A673 (cell line): ENCODE measurements around the gene SNCAIP. TPM values are rescaled to one million over a fixed set of nuclear protein-coding genes. Genes with fewer than 3 reads are reported as not detected.

ENCODE experiments used
- BruUV-seq: library from RNA; stranded (reverse); fragments of 400-500 nt; replicated peaks from 2 replicates; lab custom pipeline; 2021; lab: Mats Ljungman, UMichigan
- CTCF ChIA-PET: fragments of 300-600 bp; sonication (Branson Sonifier 250); formaldehyde crosslinking; loops from one replicate; lab custom pipeline; 2022; ENCODE audit warnings: antibody characterized with exemption; lab: Charles Lee
- POLR2A ChIA-PET: fragments of 300-600 bp; sonication (Branson Sonifier 250); formaldehyde crosslinking; loops from one replicate; lab custom pipeline; 2022; ENCODE audit warnings: antibody characterized with exemption; ENCODE audit not compliant: low non-redundant PET; lab: Charles Lee
- DNase-seq: peaks from one replicate; pipeline ENCODE4 v3.0.0-alpha.2; 2015; ENCODE audit warnings: low spot score
- H3K27ac ChIP-seq: fragments of 200-600 bp; sonication (generic); 2 replicates; pipeline ENCODE4 v1.5.1; 2016; ENCODE audit warnings: mixed run types, low read depth, mild to moderate bottlenecking, mixed read lengths, antibody characterized with exemption, low read length; ENCODE audit not compliant: poor library complexity, severe bottlenecking
- H3K27me3 ChIP-seq: fragments of 200-600 bp; sonication (generic); replicated peaks from 2 replicates; pipeline ENCODE4 v1.6.1; 2017; ENCODE audit warnings: mixed run types, low read depth, mild to moderate bottlenecking, mixed read lengths, antibody characterized with exemption, low read length; ENCODE audit not compliant: insufficient read depth, poor library complexity
- H3K36me3 ChIP-seq: fragments of 200-600 bp; sonication (generic); 2 replicates; pipeline ENCODE4 v1.6.1; 2016; ENCODE audit warnings: mixed run types, mild to moderate bottlenecking, mixed read lengths, antibody characterized with exemption, low read length; ENCODE audit not compliant: insufficient read depth, poor library complexity, severe bottlenecking
- H3K4me1 ChIP-seq: fragments of 200-600 bp; sonication (generic); 2 replicates; pipeline ENCODE4 v1.6.1; 2017; ENCODE audit warnings: mixed run types, mild to moderate bottlenecking, mixed read lengths, antibody characterized with exemption, low read length; ENCODE audit not compliant: insufficient read depth, poor library complexity, severe bottlenecking
- H3K4me3 ChIP-seq: fragments of 200-600 bp; sonication (generic); 2 replicates; pipeline ENCODE4 v1.5.1; 2016; ENCODE audit warnings: low read depth, mixed run types, mild to moderate bottlenecking, mixed read lengths, low read length; ENCODE audit not compliant: poor library complexity, severe bottlenecking
- H3K9me3 ChIP-seq: fragments of 200-600 bp; sonication (generic); 2 replicates; pipeline ENCODE4 v1.6.1; 2016; ENCODE audit warnings: mixed run types, low read depth, mild to moderate bottlenecking, mixed read lengths, antibody characterized with exemption, low read length; ENCODE audit not compliant: poor library complexity, severe bottlenecking
- CTCF ChIP-seq: fragments of 300-800, 200-600 bp; sonication (generic); conservative IDR thresholded peaks from 2 replicates; pipeline ENCODE4 v1.5.1; 2017; ENCODE audit warnings: low read depth, mild to moderate bottlenecking, antibody characterized with exemption, low read length, moderate library complexity, mixed read lengths
- EZH2 ChIP-seq: fragments of 200-600 bp; sonication (generic); IDR thresholded peaks from 2 replicates; pipeline ENCODE4 v1.6.1; 2017; ENCODE audit warnings: borderline replicate concordance, low read depth, mild to moderate bottlenecking, mixed read lengths, antibody characterized with exemption, low read length; ENCODE audit not compliant: poor library complexity, severe bottlenecking
- intact Hi-C: fragments of 100-400 bp; cut with micrococcal nuclease; formaldehyde crosslinking; loops from one replicate; pipeline ENCODE4 v1.10.0; 2022; ENCODE audit not compliant: unreplicated experiment
- total RNA-seq: library from RNA; stranded (reverse); gene quantifications from 2 replicates; pipeline ENCODE4 v1.2.3, GENCODE V29; 2021

SNCAIP gene
- total RNA-seq, 1 experiment from 2014 or later: not detected

DNA sequence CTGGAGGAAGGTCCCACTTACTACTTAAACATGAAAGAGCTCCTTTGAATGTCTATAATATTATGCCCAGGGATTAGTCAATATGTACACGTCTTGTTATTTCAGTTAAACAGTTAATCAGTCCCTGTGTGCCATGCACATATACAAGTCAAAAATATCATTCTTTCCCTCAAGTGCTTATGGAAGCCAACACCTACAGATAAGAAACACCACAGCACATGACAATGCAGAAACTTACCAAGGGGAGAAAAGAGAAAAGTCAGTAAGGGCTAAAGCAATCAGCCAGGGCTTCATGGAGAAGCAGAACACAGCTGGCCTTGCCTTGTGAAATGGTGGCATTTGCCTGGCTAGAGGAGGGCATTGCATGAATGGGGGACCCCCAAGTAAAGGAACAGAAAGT, 88.3 kb downstream of the SNCAIP start:
- Histone ChIP-seq H3K4me1 (no peaks in the 10 kb centered on the region), H3K4me3 (no peak overlapping the region), H3K9me3 (no peaks in the 10 kb centered on the region), H3K36me3 (no peaks in the 10 kb centered on the region), H3K27me3 (no peaks in the 10 kb centered on the region), H3K27ac (no peak overlapping the region)
- DNase-seq: no peak
- intact Hi-C loops: loop anchor here (10.0 kb wide), 1 partner anchor 436 kb away; the partner anchor contains the start of gene SRFBP1
- TF ChIP-seq EZH2 (no peak), CTCF (no peak)
- POLR2A ChIA-PET: interaction anchor here (0.6 kb wide), 1 partner anchor 218 kb away, joined by 3 read pairs; no protein-coding TSS in a partner anchor
- CTCF ChIA-PET: no interaction called here
- no TSS peak for BruUV-seq

DNA sequence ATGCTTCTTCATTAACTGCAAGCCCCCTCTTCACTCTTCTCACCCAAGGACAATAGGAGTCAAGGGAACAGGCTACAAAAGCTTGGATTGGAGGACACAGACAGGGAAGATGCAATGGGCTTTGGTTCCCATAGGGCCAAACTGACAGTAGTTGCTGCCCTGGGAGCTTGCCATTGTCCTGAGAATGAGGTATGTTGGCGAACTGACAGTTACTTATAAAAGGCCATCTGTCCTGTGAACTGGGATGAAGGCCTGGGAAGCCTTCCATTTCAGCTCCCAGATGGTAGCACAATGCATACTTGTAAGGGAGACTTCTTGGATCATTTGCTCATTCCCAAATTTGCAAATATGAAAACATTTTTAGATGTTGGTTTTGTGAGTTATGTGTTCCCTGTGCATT, 88.9 kb downstream of the SNCAIP start:
- POLR2A ChIA-PET: no interaction called here
- no peaks in the 10 kb centered on the region for H3K9me3 ChIP-seq
- H3K4me3 ChIP-seq: no peak overlapping the region
- DNase-seq: no peak
- TF ChIP-seq CTCF: no peak
- TF ChIP-seq EZH2: no peak
- CTCF ChIA-PET: no interaction called here
- intact Hi-C loops: loop anchor here (10.0 kb wide), 1 partner anchor 436 kb away; the partner anchor contains the start of gene SRFBP1
- no peaks in the 10 kb centered on the region for H3K4me1 ChIP-seq
- no peaks in the 10 kb centered on the region for H3K27me3 ChIP-seq
- no peak overlapping the region for H3K27ac ChIP-seq
- BruUV-seq: no TSS peak
- no peaks in the 10 kb centered on the region for H3K36me3 ChIP-seq

- no peak overlapping the region for H3K27ac ChIP-seq
- BruUV-seq: no TSS peak
- intact Hi-C loops: loop anchor here (10.0 kb wide), 1 partner anchor 437 kb away; the partner anchor contains the start of gene SRFBP1
- no peak overlapping the region for H3K4me3 ChIP-seq
- no peaks in the 10 kb centered on the region for H3K9me3 ChIP-seq
- H3K27me3 ChIP-seq: no peaks in the 10 kb centered on the region
- H3K36me3 ChIP-seq: no peaks in the 10 kb centered on the region
- no peak for DNase-seq
- ChIA-PET CTCF (no interaction called here), POLR2A (no interaction called here)
- TF ChIP-seq CTCF: no peak
- no peak for TF ChIP-seq EZH2
- no peaks in the 10 kb centered on the region for H3K4me1 ChIP-seq
Measured at GRCh38 chr5:122401976-122402725, 90.1 kb downstream of the SNCAIP start.
